HG03066 (cell line): Measurements from ENCODE around the gene ABHD16B.
"Not testable (repeated sequence)": the region's sequence is repeated elsewhere in the genome, so short reads cannot be mapped to it uniquely, and the experiment has no call there.

Experiments
- ATAC-seq: cut with Tn5 transposase; IDR thresholded peaks from one replicate; pipeline ENCODE4 v1.9.1; 2021; ENCODE audit warnings: low read depth; ENCODE audit not compliant: unreplicated experiment

The ABHD16B gene

DNA sequence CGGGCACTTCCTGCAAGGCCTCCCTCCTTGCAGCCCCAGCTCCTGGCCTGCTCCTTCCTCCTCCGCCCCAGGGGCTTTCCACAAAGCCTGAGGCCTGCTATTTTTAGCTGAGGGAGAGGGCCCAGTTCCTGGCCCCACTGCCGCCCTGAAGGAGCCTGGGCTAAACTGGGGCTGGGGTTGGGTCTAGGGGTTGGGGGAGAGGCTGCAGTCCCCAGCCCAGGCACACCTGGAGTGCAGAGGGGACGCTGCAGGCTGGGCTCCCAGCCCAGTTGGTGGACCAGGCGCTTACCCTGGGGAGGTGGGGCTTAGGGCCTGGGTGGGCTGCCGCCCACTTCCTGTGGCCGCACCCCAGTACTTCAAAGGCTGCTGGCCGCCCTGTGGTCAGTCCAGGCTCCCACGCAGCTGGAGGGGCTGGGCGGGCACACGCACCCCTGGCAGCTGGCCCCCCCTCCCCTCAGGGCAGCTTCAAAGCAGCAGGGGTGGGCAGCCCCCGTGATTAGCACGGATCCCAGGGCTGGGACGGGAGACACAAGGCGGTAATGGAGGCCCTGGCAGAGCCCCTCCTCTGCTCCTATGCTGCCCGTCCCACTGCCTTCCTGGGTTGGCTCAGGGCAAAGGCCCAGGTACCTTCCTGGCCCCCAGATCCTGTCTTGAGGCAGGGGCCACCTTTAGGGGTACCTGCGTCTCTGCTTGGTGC lies 7.1 kb upstream of the ABHD16B start:
- ATAC-seq: no peak

DNA sequence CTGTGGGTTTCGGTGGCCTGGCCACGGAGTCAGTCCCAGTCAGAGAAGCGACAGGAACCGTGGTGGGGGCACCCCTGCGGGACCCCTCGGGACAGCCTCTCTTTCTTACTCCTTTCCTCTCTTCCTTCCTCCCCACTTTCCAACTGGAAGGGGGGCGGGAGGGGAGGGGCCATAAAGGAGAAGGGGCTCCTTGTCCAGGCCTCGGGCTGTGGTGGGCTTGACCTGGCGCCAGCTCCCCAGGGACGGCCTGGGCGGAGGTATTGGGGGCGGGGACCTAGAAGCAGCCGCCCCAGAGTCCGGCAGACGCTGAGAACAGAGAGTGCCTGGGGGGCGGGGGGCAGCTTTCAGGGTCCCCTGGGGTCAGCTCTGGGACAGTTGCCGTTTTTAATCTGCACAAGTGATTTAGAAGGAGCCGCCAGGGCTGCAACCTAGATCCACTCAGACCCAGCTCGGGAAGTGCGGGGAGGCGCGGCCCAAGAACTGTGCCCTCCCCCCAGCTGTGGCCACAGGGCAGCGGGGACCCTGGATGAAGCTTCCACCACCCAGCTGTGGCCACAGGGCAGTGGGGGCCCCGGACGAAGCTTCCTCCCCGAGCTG lies 6.4 kb upstream of the ABHD16B start:
- ATAC-seq: no peak

DNA sequence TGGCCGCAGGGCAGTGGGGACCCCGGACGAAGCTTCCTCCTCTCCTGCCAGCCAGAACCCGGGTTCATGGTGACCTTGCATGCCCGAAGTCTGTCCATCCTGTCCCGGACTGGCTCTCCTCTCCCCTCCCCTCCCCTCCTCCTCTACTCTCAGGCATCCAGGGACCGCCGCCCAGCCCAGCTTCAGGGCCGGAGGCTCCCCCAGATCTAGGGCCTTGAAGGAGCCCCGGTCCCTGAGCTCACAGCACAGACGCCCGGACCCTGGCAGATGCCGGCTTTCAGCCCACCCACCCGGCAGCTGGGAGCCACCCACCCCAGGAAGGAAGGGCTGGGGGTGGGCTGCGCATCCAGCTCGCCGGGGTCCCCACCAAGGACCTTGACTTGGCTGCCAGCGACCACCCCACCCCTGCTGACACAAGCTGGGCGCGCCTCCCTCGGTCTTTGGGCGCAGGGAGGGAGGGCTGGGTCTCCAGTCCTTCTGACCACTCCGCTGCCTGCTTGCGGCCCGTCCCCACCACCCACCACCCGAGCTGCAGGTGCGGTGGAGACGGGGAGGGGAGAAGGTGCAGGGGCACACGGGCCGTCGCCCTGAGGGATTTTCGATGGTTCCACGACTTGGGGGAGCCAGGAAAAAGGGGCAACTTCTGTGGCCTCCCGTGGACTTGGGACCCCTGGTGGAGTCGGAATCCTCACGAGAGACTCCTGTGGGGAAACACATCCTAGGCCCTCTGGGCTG lies 5.8 kb upstream of the ABHD16B start:
- ATAC-seq: no peak

DNA sequence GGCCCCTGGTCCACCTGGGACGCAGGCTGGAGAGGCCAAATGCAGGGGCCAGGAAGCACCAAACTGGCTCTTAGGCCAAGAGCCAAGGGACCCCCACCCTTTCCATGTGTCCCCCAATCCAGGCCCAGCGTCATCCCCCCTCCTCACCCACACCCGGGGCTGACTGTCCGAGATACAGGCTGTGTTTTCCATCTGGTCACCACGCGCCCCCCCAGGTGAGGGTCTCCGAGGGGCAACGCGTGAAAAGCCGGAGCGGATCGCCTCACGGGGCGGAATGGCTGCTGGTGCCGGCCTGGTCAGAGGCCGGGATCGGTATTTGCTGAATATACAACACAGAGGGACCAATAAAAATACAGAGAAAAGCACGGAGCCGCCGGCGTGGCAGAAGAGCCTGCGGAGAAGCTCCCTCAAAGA lies 5.2 kb upstream of the ABHD16B start:
- ATAC-seq: no peak

DNA sequence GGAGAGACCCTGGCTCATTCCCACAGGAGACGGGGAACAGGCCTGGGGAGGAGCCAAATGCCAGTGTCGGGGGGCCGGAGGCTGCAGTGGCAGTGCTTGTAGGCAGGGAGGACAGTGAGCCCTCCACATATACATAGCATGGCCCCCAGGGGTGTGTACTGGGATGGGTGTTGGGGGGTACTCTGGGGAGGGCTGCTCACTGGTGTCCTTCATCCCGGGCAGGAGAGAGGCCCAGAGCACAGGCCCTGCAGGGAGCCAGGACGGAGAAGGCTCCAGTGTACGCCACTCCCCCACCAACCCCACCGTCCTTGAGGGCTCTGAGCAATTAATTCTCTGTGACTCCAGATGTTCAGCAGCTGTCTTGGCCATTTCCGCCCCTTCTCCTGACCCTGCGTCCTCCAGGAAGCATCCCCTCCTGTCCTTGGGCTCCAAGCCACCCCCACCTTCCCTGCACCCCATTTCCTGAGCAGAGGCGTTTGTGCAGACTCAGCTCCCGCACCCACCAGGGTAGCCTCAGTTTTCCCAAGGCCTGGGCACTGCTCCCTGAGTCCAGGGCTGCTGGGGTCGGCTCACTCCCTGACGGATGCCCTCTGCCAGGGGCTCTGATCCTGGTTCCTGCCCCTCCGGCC lies 3.4 kb upstream of the ABHD16B start:
- no peak for ATAC-seq

DNA sequence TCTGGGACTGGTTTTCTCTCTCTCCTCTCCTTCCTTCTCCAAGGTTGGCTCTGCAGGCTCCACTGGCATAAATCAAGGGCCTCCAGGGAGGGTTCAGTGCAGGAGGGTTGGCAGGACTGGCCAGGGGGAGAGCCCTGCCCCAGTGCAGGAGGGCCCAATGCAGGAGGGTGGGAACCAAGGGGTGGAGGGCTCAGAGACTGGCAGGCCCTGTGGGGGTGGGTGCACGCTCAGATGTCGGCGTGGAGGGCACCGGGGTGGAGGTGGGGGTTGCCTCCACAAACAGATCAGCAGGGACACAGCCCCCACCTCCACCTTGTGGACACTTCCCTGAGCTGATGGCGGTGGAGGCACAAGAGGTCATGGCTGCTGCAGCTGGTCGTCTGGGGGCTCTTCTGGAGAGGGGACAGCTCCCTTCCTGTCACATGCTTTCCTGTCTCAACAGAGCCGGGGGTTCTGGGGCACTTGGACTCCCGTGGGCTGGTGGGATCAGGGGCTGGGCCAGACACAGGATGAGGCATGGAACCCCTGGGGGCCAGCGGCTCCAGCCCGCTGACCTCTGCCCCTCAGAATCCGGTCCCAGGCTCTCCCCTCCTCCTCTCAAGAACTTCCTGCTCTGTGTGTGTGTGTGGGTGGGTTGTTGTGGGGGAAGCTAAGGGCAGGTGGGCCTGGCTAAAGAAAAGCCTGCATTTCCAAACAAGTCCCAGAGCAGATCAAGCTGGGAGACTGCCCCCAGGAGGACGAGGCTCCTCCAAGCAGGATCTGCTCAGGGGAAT lies 2.7 kb upstream of the ABHD16B start:
- no peak for ATAC-seq

DNA sequence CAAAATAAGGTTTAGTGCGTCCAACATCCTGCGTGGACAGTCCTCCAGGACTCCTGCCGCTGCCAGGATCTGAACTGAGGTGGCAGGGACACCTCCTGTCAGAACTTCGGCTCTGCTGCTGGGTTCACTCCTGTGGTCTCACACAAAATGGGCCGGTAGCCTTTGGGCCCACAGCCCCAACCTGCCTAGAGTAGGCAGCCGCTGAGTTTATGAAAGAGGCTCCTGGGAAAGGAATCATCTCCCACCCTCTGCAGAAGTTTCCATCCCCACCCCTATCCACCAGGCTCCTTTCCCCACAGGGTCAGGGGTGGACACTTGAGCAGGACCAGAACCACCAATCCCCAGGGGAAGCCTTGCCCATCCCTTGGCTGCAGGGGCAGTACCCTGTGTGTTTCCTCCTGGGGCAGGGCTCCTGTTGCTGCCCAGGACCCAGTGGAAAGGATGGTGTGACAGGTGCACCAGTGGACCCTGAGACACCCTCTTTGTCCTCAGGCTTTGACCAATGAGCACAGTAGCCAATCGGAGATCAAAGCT lies 2.1 kb upstream of the ABHD16B start:
- ATAC-seq: no peak

DNA sequence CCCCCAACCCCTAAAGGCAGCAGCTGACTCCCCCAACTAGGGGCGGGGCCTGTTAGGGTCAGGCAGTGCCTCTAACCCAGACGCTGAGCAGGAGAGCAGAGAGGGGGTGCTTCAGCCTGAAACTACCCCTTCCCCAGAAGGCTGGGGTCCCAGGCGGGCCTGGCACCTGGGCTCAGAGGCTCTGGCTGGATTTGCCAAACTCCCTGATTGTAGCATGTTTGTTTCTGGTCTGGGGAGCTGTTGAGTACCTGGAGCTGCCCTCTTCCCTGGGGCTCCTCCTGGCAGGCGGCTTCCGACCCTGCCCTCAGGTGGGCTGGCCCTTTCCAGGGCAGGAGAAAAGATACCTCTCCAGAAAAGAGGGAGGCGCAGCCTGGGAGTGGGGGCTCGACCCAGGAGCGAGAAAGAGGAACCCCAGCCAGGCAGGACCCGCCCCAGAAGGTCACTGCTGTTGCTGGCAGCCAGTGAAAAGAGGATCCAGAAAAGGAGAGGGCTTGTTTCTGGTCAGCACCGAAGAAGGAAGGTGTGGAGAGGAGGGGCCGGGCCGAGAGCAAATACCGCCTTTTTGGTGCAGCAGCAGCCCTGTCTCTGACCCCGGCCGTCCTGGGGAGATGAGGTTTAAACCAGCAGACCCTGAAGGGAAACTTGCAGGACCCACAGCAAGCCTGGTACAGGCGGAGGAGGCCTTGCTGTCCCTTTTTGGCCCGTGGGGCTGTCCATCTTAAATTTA lies 810 bp upstream of the ABHD16B start:
- ATAC-seq: no peak

DNA sequence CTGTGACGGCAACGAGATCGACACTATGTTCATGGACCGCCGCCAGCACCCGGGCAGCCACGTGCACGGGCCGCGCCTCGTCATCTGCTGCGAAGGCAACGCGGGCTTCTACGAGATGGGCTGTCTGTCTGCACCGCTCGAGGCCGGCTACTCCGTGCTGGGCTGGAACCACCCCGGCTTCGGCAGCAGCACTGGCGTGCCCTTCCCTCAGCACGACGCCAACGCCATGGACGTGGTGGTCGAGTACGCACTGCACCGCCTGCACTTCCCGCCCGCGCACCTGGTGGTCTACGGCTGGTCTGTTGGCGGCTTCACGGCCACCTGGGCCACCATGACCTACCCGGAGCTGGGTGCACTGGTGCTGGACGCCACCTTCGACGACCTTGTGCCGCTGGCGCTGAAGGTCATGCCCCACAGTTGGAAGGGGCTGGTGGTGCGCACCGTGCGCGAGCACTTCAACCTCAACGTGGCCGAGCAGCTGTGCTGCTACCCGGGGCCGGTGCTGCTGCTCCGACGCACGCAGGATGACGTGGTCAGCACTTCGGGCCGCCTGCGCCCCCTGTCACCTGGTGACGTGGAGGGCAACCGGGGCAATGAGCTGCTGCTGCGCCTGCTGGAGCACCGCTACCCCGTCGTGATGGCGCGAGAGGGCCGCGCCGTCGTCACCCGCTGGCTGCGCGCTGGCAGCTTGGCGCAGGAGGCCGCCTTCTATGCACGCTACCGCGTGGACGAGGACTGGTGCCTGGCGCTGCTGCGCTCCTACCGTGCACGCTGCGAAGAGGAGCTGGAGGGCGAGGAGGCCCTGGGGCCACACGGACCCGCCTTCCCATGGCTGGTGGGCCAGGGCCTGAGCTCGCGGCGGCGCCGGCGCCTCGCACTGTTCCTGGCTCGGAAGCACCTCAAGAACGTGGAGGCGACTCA lies 943 bp downstream of the ABHD16B start:
- no peak for ATAC-seq

DNA sequence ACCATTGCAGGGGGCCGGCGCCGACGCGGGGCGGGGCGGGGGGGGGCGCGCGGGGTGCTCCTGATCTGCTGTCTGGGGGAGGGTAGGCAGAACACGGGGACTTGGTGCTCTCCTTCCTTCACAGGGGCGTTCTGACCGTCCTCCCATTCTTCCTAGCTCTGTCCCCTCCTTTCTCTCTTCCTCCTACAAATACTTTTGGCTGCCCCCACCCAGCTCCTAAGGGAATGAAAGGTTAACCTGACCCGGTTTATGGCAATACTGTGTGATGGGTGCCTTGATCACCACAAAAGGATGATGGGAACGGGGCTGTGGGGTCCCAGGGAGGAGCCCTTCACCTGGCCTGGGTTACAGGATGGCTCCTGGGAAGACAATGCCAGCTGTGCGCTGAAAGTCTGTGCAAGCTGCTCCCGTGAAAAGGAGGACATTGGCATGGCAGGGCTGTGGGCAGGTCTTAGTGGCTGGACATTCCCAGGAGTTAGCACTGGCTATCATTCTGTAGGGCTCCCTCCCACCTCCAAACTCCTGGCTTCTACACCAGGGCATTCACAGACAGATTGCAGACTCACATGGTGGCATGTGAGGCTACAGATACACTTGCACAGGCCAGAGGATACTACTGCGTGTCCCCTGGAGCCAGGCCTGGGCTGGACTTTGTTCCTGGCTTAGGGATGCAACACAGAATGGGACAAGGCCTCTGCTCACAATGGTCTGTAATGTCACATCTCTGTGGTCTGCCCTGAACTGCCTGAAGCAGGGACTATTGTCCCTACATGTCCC lies 1.9 kb downstream of the ABHD16B start:
- ATAC-seq: no peak

DNA sequence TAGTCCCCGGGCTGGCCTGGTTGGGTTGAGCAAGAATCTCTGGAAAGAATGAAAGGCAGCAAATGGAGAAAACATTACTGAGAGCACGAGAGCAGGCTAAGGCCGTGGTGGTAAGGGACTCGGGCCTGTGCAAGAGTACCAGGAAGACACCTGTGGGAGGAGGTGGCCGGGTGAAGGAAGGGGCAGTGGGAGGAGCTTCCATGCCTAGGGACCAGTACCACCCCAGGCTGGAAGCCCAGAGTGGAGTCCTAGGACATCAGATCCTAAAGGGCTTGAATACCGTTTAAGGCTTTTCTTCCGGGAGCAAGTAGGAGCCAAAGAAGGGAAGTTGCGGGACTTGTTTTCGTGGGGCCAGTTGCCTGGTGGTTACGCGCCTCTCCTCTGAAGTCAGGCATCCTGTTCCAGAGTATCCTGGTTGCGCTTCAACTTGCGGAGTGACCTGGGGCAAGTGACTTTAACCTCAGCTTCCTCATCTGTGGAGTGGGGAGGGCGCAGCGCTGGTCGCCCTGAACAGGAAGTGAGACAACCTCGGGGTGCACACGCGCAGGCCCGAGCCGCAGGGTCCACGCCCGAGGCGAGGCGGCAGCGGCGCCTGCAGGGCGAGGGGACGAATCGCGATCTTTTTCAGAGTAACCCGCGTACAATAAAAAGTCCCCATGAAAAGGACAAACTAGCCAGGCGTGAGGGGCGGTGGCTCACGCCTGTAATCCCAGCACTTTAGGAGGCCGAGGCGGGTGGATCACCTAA lies 2.7 kb downstream of the ABHD16B start:
- ATAC-seq: peak; percentile 56

DNA sequence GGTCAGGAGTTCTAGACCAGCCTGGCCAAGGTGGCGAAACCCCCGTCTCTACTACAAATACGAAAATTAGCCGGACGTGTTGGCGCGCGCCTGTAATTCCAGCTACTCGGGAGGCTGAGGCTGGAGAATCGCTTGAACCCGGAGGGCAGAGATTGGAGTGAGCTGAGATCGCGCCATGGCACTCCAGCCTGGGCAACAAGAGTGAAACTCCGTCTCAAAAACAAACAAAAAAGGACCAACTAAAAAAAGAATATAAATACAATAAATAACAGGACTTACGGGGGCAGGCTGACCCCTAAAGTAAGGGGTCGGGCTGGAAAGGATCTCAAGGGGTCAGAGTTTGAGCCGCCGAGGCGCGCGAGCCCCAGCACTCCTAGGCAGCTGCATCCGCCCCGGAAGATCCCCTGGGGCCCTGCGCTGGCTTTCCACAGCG lies 3.3 kb downstream of the ABHD16B start:
- ATAC-seq: no peak

DNA sequence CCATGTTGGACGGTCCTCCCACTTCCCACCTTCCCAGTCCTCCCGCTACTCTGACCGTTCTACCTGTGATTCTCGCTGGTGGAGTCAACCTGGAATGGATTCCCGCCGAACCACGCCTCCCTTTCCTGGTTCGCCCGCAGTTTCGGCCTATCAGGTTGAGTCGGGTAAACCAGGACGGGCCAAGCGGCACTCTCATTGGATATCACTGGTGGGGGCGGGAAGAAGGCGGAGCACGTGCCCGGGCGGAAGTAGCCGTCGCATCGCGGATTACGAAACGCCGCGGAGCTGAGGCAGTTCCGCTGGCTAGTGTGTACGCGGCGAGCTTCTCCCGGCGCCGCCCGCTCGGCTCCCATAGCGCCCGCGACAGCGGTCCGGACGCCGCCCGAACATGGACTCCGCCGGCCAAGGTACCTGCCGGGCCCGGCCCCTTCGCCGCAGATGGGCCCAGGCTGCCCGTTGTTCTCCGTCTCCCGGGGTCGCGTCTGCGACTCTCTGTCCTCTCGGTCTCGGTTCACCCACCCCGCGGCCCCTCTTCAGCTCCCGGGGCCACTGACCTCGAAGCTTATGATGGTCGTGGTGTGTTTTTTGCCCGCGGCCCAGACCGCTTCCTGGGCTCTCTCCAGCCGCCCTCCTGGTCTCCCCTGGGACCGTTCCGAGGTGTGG lies 3.8 kb downstream of the ABHD16B start, which contains the start of gene TPD52L2:
Gene TPD52L2, plus strand, starts transcription at position 293 of the 663 bp plus-strand sequence. Its CDS starts 96 bp downstream, at position 389.
- peak; percentile 57 for ATAC-seq

DNA sequence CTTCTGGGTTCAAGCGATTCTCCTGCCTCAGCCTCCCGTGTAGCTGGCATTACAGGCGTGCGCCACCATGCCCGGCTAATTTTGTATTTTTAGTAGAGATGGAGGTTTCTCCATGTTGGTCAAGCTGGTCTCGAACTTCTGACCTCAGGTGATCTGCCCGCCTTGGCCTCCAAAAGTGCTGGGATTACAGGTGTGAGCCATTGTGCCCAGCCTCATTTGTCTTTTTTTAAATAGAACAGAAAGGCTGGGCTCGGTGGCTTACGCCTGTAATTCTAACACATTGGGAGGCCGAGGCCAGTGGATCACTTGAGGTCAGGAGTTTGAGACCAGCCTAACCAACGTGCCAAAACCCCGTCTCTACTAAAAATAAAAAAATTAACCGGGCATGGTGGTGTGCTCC lies 5.7 kb downstream of the ABHD16B start:
- ATAC-seq: not testable (repeated sequence)

DNA sequence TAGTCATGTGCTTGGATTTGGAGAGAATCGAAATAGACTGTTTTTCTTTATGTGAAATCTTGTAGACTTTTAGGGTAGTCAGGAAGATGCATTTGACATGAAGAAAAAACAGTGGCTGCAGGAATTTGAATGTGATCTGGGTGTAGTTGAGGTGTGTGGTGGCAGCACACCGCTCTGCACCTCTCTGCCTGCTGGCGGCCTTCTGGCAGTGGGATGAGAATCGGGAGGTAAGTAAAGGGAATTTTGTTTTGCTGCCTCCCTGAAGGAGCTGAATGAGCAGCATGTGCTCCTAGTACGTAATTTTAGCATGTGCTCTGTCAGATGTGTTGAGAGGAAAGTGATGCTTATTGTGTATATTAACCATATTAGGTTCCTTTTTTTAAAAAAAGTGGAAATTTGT lies 7.0 kb downstream of the ABHD16B start:
- ATAC-seq: no peak

DNA sequence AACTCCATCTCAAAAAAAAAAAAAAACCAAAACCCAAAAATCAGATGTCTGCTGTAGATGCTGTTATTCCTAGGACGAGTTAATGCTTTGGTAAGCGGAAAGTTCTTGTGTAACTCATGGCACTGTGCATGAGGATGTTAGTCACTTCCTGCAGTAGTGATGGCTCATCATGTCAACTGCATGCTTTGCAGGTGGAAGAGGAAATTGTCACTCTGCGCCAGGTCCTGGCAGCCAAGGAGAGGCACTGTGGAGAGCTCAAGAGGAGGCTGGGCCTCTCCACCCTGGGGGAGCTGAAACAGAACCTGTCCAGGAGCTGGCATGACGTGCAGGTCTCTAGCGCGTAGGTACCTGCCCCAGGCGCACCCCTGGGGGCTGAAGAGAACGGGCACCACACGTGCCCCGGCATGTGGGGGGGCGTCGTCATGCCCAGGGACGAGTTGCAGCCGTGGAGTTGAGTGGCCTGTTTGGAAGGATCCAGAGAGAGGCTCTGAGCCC lies 12.2 kb downstream of the ABHD16B start:
- ATAC-seq: no peak
